H1 (cell line): ENCODE data around the gene TWNK. TPM values are rescaled to one million over a fixed set of nuclear protein-coding genes. Genes with fewer than 3 reads are reported as not detected.

Experiments
- CTCF ChIA-PET: fragments of 300-600 bp; sonication (Branson Sonifier 250); formaldehyde crosslinking; loops from one replicate; lab custom pipeline; 2021; ENCODE audit not compliant: partially characterized antibody; lab: Charles Lee
- POLR2A ChIA-PET: fragments of 300-600 bp; sonication (Branson Sonifier 250); formaldehyde crosslinking; loops from one replicate; lab custom pipeline; 2021; ENCODE audit warnings: inconsistent platforms; ENCODE audit not compliant: partially characterized antibody; lab: Charles Lee
- DNase-seq, 2 experiments: peaks; one replicate each; pipeline versions ENCODE4 v3.0.0 to v3.0.0-alpha.2; 2010 to 2022; ENCODE audit warnings: low spot score in 2 of 2, low read depth in 1 of 2, mixed read lengths in 1 of 2
- FAIRE-seq: peaks from 2 replicates; lab custom pipeline; 2011; peaks lifted over from hg19 to GRCh38; lab: Jason Lieb, UNC
- H2AFZ ChIP-seq: 2 replicates; pipeline ENCODE4 v1.8.1; 2012; ENCODE audit warnings: low read length, inconsistent platforms
- H2AK5ac ChIP-seq: 2 replicates; pipeline ENCODE4 v1.6.1; 2013; ENCODE audit warnings: low read depth, low read length
- H2BK120ac ChIP-seq: replicated peaks from 2 replicates; pipeline ENCODE3; 2013; ENCODE audit warnings: low read depth, low read length, inconsistent platforms
- H2BK12ac ChIP-seq: 2 replicates; pipeline ENCODE4 v1.6.1; 2013; ENCODE audit warnings: low read depth, low read length
- H2BK15ac ChIP-seq: 2 replicates; pipeline ENCODE4 v1.6.1; 2013; ENCODE audit warnings: low read length
- H2BK20ac ChIP-seq: 2 replicates; pipeline ENCODE4 v1.6.1; 2013; ENCODE audit warnings: low read length
- H2BK5ac ChIP-seq: 2 replicates; pipeline ENCODE4 v1.6.1; 2013; ENCODE audit warnings: low read depth, low read length
- H3K14ac ChIP-seq: 2 replicates; pipeline ENCODE4 v1.6.1; 2013; ENCODE audit warnings: inconsistent platforms; ENCODE audit not compliant: insufficient read length
- H3K18ac ChIP-seq: 2 replicates; pipeline ENCODE4 v1.6.1; 2013; ENCODE audit warnings: low read length; ENCODE audit errors: extremely low read depth
- H3K23ac ChIP-seq: 2 replicates; pipeline ENCODE4 v1.6.1; 2013; ENCODE audit warnings: inconsistent platforms; ENCODE audit not compliant: insufficient read length
- H3K23me2 ChIP-seq: 2 replicates; pipeline ENCODE4 v1.6.1; 2013; ENCODE audit warnings: low read depth, low read length
- H3K27ac ChIP-seq: 2 replicates; pipeline ENCODE4 v1.6.1; 2011; ENCODE audit warnings: low read depth, low read length, inconsistent platforms
- H3K27me3 ChIP-seq, 4 experiments: replicated peaks in 1 of 4; 1 replicate in 1 of 4; 2 replicates in 3 of 4; pipeline versions ENCODE4 v1.6.1 to v1.8.1; 2011 to 2013; ENCODE audit warnings: low read length in 3 of 4, mild to moderate bottlenecking in 3 of 4, inconsistent platforms in 2 of 4, mixed read lengths in 2 of 4, moderate library complexity in 1 of 4; ENCODE audit not compliant: control insufficient read depth in 3 of 4, insufficient read depth in 3 of 4; ENCODE audit errors: extremely low read depth in 1 of 4
- H3K36me3 ChIP-seq, 4 experiments: 2 replicates each; pipeline versions ENCODE4 v1.6.1 to v1.8.1; 2011 to 2013; ENCODE audit warnings: mild to moderate bottlenecking in 4 of 4, low read length in 3 of 4, moderate library complexity in 2 of 4, control low read depth in 1 of 4, inconsistent platforms in 1 of 4; ENCODE audit not compliant: insufficient read depth in 4 of 4, control insufficient read depth in 2 of 4
- H3K4ac ChIP-seq: replicated peaks from 2 replicates; pipeline ENCODE3; 2013; ENCODE audit warnings: low read length, low read depth, mixed read lengths, inconsistent platforms; ENCODE audit not compliant: insufficient read length
- H3K4me1 ChIP-seq, 4 experiments: replicated peaks in 1 of 4; 1 replicate in 1 of 4; 2 replicates in 3 of 4; pipeline versions ENCODE4 v1.6.1 to v1.8.1; 2011 to 2013; ENCODE audit warnings: low read length in 3 of 4, inconsistent platforms in 2 of 4, mixed read lengths in 1 of 4; ENCODE audit not compliant: insufficient read depth in 4 of 4, control insufficient read depth in 3 of 4
- H3K4me2 ChIP-seq, 2 experiments: 2 replicates each; pipeline versions ENCODE4 v1.6.1 to v1.8.1; 2011 to 2013; ENCODE audit warnings: low read depth in 2 of 2, low read length in 2 of 2, control low read depth in 1 of 2, inconsistent platforms in 1 of 2, mild to moderate bottlenecking in 1 of 2; ENCODE audit not compliant: insufficient read depth in 1 of 2
- H3K4me3 ChIP-seq, 4 experiments: fragments of 200-600, 300-600 bp in 1 of 4; sonication (generic), shearing (Covaris generic), sonication (Bioruptor Twin) in 1 of 4; 2 replicates each; pipeline versions ENCODE4 v1.5.1 to v1.8.1; 2011 to 2016; ENCODE audit warnings: low read length in 4 of 4, low read depth in 3 of 4, control low read depth in 2 of 4, inconsistent platforms in 2 of 4, mild to moderate bottlenecking in 2 of 4, mixed read lengths in 1 of 4, moderate library complexity in 1 of 4; ENCODE audit not compliant: insufficient read depth in 2 of 4; ENCODE audit errors: extremely low read depth in 1 of 4
- H3K56ac ChIP-seq: replicated peaks from 2 replicates; pipeline ENCODE3; 2013; ENCODE audit warnings: low read depth, mild to moderate bottlenecking, mixed read lengths, low read length, inconsistent platforms; ENCODE audit not compliant: insufficient read length
- H3K79me1 ChIP-seq: 2 replicates; pipeline ENCODE4 v1.6.1; 2013; ENCODE audit warnings: low read depth, low read length, control low read depth
- H3K79me2 ChIP-seq, 2 experiments: 2 replicates each; pipeline versions ENCODE4 v1.6.1 to v1.8.1; 2012 to 2013; ENCODE audit warnings: low read length in 2 of 2, mild to moderate bottlenecking in 2 of 2, inconsistent platforms in 1 of 2; ENCODE audit not compliant: insufficient read depth in 2 of 2, control insufficient read depth in 1 of 2
- H3K9ac ChIP-seq, 4 experiments: replicated peaks in 1 of 4; 1 replicate in 1 of 4; 2 replicates in 3 of 4; pipeline versions ENCODE4 v1.6.1 to v1.8.1; 2011 to 2013; ENCODE audit warnings: low read depth in 3 of 4, low read length in 3 of 4, control low read depth in 2 of 4, mild to moderate bottlenecking in 2 of 4, moderate library complexity in 2 of 4, inconsistent platforms in 1 of 4; ENCODE audit errors: extremely low read depth in 1 of 4
- H3K9me3 ChIP-seq, 2 experiments: 2 replicates each; pipeline versions ENCODE4 v1.6.1 to v1.8.1; 2012 to 2013; ENCODE audit warnings: mild to moderate bottlenecking in 2 of 2, moderate library complexity in 2 of 2, control low read depth in 1 of 2, inconsistent platforms in 1 of 2, low read depth in 1 of 2, low read length in 1 of 2, mixed read lengths in 1 of 2; ENCODE audit not compliant: insufficient read depth in 2 of 2
- H4K20me1 ChIP-seq, 2 experiments: replicated peaks in 1 of 2; 2 replicates each; pipeline versions ENCODE3 to v1.8.1; 2011 to 2013; ENCODE audit warnings: inconsistent platforms in 2 of 2, low read length in 2 of 2, mild to moderate bottlenecking in 1 of 2; ENCODE audit not compliant: insufficient read depth in 2 of 2, control insufficient read depth in 1 of 2
- H4K5ac ChIP-seq: 2 replicates; pipeline ENCODE4 v1.6.1; 2013; ENCODE audit warnings: low read length, low read depth, mixed read lengths, inconsistent platforms; ENCODE audit not compliant: insufficient read length
- H4K8ac ChIP-seq: 2 replicates; pipeline ENCODE4 v1.8.0; 2013; ENCODE audit warnings: mild to moderate bottlenecking, moderate library complexity, low read length, inconsistent platforms; ENCODE audit not compliant: insufficient read depth; ENCODE audit errors: extremely low read depth
- H4K91ac ChIP-seq: replicated peaks from 2 replicates; pipeline ENCODE3; 2013; ENCODE audit warnings: low read length, mixed read lengths, inconsistent platforms; ENCODE audit not compliant: insufficient read length
- CEBPB ChIP-seq: IDR thresholded peaks from 2 replicates; pipeline ENCODE4 v1.6.1; 2012; ENCODE audit warnings: low read depth, low read length
- GTF2F1 ChIP-seq: IDR thresholded peaks from 2 replicates; pipeline ENCODE4 v1.6.1; 2012; ENCODE audit warnings: low read depth, low read length, improper control_type of control experiment, borderline replicate concordance
- POLR2A ChIP-seq, 2 experiments: IDR thresholded peaks; 1 replicate in 1 of 2; 2 replicates in 1 of 2; pipeline ENCODE4 v1.6.1; 2011; ENCODE audit warnings: low read depth in 2 of 2, low read length in 2 of 2, mild to moderate bottlenecking in 2 of 2; ENCODE audit errors: control extremely low read depth in 1 of 2
- RBBP5 ChIP-seq: IDR thresholded peaks from 2 replicates; pipeline ENCODE4 v1.7.1; 2012; ENCODE audit warnings: low read depth, mild to moderate bottlenecking, inconsistent platforms, low read length, moderate library complexity, borderline replicate concordance
- SUZ12 ChIP-seq: fragments of 200-600 bp; sonication (generic); IDR thresholded peaks from 2 replicates; pipeline ENCODE4 v1.6.1; 2012; ENCODE audit warnings: mild to moderate bottlenecking, inconsistent platforms, low read length, moderate library complexity, mixed read lengths
- WGBS, 2 experiments: shearing (Covaris generic) in 1 of 2; methylation state at CpG; one replicate each; pipeline versions ENCODE4 v1.1.6 to v1.1.7; 2013 to 2015; ENCODE audit warnings: low lambda C conversion rate in 2 of 2, mixed read lengths in 2 of 2, inconsistent platforms in 1 of 2, low coverage in 1 of 2, missing lambda C conversion rate in 1 of 2; ENCODE audit not compliant: insufficient replicate concordance in 2 of 2, insufficient coverage in 1 of 2, insufficient read length in 1 of 2; ENCODE audit errors: extremely low coverage in 1 of 2, missing lambda C conversion rate in 1 of 2; 5-methylcytosine and 5-hydroxymethylcytosine counted together
- polyA plus RNA-seq, 7 experiments: library from polyadenylated mRNA; depleted of rRNA in 3 of 7; stranded (reverse) in 5 of 7; unstranded in 2 of 7; fragments of >200 nt in 5 of 7; fragments of 200-250 nt in 2 of 7; gene quantifications; 1 replicate in 5 of 7; 2 replicates in 1 of 7; 4 replicates in 1 of 7; pipeline versions ENCODE4 v1.2.1 to v1.2.3, GENCODE V29; 2011 to 2013; ENCODE audit warnings: missing spikeins in 2 of 7, mixed read lengths in 2 of 7
- total RNA-seq: library from RNA; stranded (reverse); fragmentation: NEBNext Ultra II Directional; extraction: Animal tissue kit (Norgen Biotek cat#: 25700); gene quantifications from 2 replicates; pipeline ENCODE4 v1.2.1, GENCODE V29; 2021
- TF ChIP-seq, protein P1 (sequence below): IDR thresholded peaks from 2 replicates; pipeline ENCODE4 v1.6.1; 2011; ENCODE audit warnings: low read depth, mild to moderate bottlenecking, low read length; ENCODE audit not compliant: insufficient read depth

Gene TWNK
- total and polyA plus RNA-seq, 2 of the 8 experiments (the other 6 are each of a cell fraction or from before 2014, with no cell fraction given) = 15.4 to 32.5 TPM

- H3K4me2 ChIP-seq = no peak overlapping the region
- no peak overlapping the region for H3K56ac ChIP-seq
- H2BK120ac ChIP-seq = no peak overlapping the region
- no peak overlapping the region for H3K23ac ChIP-seq
- H3K4me1 ChIP-seq = peaks cover 0 to 11% (median 3%) of the 10 kb centered on the region in 4 experiments; a peak in 3 of 7 replicates
- no peak overlapping the region for H3K4me3 ChIP-seq
- H2BK20ac ChIP-seq = no peak overlapping the region
- no peaks in the 10 kb centered on the region for H3K9me3 ChIP-seq
- H3K14ac ChIP-seq = no peak overlapping the region
- no peak overlapping the region for H2BK5ac ChIP-seq
- no peak overlapping the region for H3K27ac ChIP-seq
- no peak overlapping the region for H4K8ac ChIP-seq
- H2AK5ac ChIP-seq = peak overlapping the region; percentile 48
- H3K79me2 ChIP-seq = no peaks in the 10 kb centered on the region
- ChIA-PET POLR2A (interaction anchor here (1.3 to 1.5 kb wide), 2 partner anchors 10 to 21 kb away, joined by 4 read pairs; partner anchors contain the start of gene PDZD7), CTCF (interaction anchor here (0.6 to 51.8 kb wide), 12 partner anchors 13 to 648 kb away, joined by 3 to 2176 read pairs (median 8); partner anchors contain the start of genes KAZALD1, LBX1, PDZD7 and SFXN3)
- H3K4ac ChIP-seq = no peak overlapping the region
- H4K20me1 ChIP-seq = no peaks in the 10 kb centered on the region
- H2AFZ ChIP-seq = no peak overlapping the region
- no peak overlapping the region for H3K18ac ChIP-seq
- no peaks in the 10 kb centered on the region for H3K79me1 ChIP-seq
- DNase-seq (no peak), FAIRE-seq (no peak)
- no peak overlapping the region for H4K91ac ChIP-seq
- peak overlapping the region; percentile 72; the same call in 1 of the 2 replicates for H2BK15ac ChIP-seq
- no peak overlapping the region for H2BK12ac ChIP-seq
- 82% methylated on average over 3 of the region's 3 CpGs; no CpG with 5 or more reads in 1 of the 2 experiments for WGBS, 2 experiments
- TF ChIP-seq CEBPB (no peak), GTF2F1 (no peak), POLR2A (IDR thresholded peaks at IDR 0.05; ENCODE audit: control extremely low read depth in 1 of 2, low read depth in 2 of 2, low read length in 2 of 2) (no peak), RBBP5 (no peak), SUZ12 (no peak)
- TF ChIP-seq, protein P1, sequence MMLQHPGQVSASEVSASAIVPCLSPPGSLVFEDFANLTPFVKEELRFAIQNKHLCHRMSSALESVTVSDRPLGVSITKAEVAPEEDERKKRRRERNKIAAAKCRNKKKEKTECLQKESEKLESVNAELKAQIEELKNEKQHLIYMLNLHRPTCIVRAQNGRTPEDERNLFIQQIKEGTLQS = no peak
- no peaks in the 10 kb centered on the region for H3K36me3 ChIP-seq
- H3K9ac ChIP-seq = no peak overlapping the region
- H3K27me3 ChIP-seq = peaks cover 4 to 19% (median 18%) of the 10 kb centered on the region in 4 experiments
- H3K23me2 ChIP-seq = no peaks in the 10 kb centered on the region
- no peak overlapping the region for H4K5ac ChIP-seq
These were observed 52.7 kb downstream of the TWNK start for GRCh38 chr10:101040061-101040460.
